Colonic mucosa (tissue), 4 donors: ENCODE results near the gene NACAD. TPM values are rescaled to one million over a fixed set of nuclear protein-coding genes. Genes with fewer than 3 reads are reported as not detected.

Experiments
- DNase-seq: peaks from one replicate; pipeline ENCODE4 v3.0.0-alpha.2; 2020
- H3K27ac ChIP-seq: fragments of 200-600 bp; one replicate; pipeline ENCODE4 v1.8.0; 2021
- H3K27me3 ChIP-seq: fragments of 200-600 bp; one replicate; pipeline ENCODE4 v1.8.0; 2021
- H3K36me3 ChIP-seq: fragments of 200-600 bp; one replicate; pipeline ENCODE4 v1.8.0; 2021
- H3K4me1 ChIP-seq: fragments of 200-600 bp; one replicate; pipeline ENCODE4 v1.8.0; 2021; ENCODE audit warnings: mild to moderate bottlenecking
- H3K4me3 ChIP-seq: fragments of 200-600 bp; one replicate; pipeline ENCODE4 v1.8.0; 2021
- H3K9ac ChIP-seq, 2 donors: one replicate each; pipeline ENCODE4 v1.7.0; 2013; ENCODE audit warnings: control low read depth in 2 of 2, low read depth in 2 of 2, low read length in 2 of 2
- H3K9me3 ChIP-seq: fragments of 200-600 bp; one replicate; pipeline ENCODE4 v1.8.0; 2021
- CTCF ChIP-seq: fragments of 200-600 bp; IDR thresholded peaks from one replicate; pipeline ENCODE4 v1.8.0; 2022; ENCODE audit warnings: antibody characterized with exemption, mild to moderate bottlenecking
- intact Hi-C: fragments of 100-400 bp; cut with DNase I; formaldehyde crosslinking; loops from one replicate; pipeline ENCODE4 v1.14.1; 2022
- total RNA-seq, 2 donors: library from RNA; stranded (reverse); fragmentation: NEBNext Ultra II Directional in 1 of 2; extraction: Animal tissue kit (Norgen Biotek cat#: 25700) in 1 of 2; gene quantifications; one replicate each; pipeline ENCODE4 v1.2.1, GENCODE V29; 2021
- donor health status: healthy.
- donor health status: DM: no; HTN: no; CAD: no.
- donor health status: DM: no; HTN: no; CAD: no.

Gene NACAD
- total RNA-seq, 2 donors from 2014 or later = 1.0 to 3.3 TPM

DNA sequence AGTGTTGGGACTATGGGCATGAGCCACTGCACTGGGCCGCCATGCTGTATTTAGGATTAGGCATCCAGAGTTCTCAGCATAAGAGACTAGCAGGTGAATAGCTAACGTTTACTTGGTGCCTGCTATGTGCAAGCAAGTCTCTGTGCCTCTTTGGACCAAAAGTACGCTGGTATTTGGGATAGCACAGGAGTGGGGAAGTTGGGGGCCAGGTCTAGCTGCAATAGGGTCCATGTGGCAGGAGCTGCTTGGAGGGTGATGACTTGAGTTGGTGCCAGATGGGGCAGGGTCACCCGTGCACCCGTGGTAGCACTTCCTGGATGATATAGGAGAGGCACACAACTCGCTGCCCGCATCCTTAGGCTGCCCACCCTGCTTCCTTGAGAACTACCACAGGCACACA lies 22.4 kb downstream of the NACAD start:
- H3K9me3 ChIP-seq = no peaks in the 10 kb centered on the region
- no peak for DNase-seq
- no peak overlapping the region for H3K9ac ChIP-seq
- no peak overlapping the region for H3K4me3 ChIP-seq
- intact Hi-C loops = no loop called here
- no peak overlapping the region for H3K27ac ChIP-seq
- no peaks in the 10 kb centered on the region for H3K27me3 ChIP-seq
- TF ChIP-seq CTCF = no peak
- no peaks in the 10 kb centered on the region for H3K4me1 ChIP-seq
- no peaks in the 10 kb centered on the region for H3K36me3 ChIP-seq

DNA sequence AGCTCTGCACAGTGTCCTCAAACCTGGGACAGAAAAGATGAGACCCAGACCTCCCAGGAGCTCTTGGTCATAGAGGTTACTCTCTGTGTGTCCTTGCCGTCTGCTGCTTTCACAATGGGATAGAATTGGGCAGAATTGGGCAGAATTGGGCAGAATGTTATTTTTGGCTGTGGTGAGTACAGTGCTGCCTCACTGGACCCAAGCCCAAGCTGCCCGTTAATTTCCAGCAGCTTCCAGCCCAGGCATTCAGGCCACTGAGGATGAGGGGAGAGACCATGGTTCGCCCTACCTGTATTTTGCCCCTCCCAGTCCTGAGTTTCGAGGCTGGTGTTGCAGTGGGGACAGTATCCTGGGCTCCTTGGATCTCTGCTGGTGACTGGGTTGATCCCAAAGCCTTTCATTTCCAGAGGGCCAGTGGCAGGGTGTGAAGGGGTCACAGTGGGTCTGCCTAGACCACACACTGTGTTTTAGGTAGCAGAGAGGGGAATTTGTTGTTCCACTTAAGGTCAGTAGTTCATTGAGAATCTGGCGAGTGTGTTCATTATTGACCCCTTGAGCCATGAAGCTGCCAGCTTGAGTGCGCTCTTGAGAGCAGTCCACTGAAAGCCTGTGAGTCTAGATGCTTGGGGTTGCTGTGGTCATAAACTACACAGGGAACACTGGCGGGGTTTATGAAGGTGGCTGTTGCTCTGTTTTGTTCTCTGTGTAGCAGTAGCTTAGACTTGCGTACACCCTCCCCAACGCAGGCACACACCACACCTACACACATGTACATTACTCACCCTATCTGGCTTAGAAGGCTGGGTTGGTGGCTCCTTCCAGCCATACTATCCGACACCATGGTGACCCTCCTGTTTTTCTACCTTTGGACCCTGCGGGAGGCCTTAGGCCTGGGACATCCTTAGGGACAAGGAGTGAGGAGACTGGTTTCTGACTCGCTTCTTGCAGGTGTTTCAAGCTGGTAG lies 23.5 kb downstream of the NACAD start:
- intact Hi-C loops = no loop called here
- DNase-seq = no peak
- Histone ChIP-seq H3K9me3 (no peaks in the 10 kb centered on the region), H3K9ac (no peak overlapping the region), H3K4me3 (no peak overlapping the region), H3K4me1 (no peaks in the 10 kb centered on the region), H3K27me3 (no peaks in the 10 kb centered on the region), H3K27ac (no peak overlapping the region), H3K36me3 (no peaks in the 10 kb centered on the region)
- no peak for TF ChIP-seq CTCF

GRCh38 chr7:45064047-45064725 lies 24.6 kb downstream of the NACAD start:
- H3K36me3 ChIP-seq = no peaks in the 10 kb centered on the region
- no peak for DNase-seq

DNA sequence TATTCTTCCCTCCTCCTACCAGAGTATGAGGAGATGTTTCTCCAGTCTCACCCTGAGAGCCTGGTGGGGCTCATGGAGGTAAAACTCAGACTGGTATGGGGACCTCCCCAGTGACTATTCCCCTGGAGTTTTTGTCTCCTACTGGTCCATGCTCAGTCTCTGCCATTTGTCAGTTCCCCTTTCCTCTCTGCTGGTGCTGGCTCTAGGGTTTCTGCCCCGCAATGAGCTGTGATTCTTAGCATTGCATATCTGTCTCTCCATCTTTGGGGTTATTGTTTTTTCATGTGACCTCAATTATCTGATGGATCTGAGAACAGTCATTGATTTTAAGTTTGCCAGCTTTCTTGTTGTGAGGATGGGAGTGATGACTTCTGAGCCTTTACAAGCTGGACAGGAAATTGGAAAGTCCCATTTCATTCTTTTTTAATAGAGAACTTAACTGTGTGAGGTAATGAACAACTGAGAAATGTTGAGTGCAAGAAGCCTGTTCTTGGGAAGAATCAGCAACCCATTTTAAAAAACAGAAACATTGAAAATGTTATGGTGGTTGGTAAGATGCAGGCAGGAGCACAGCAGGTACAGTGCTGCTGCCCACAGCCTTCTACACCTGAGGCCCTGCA lies 26.9 kb downstream of the NACAD start:
- TF ChIP-seq CTCF = no peak
- no peak for DNase-seq
- H3K36me3 ChIP-seq = no peaks in the 10 kb centered on the region

More at GRCh38 chr7:45064047-45064725, 24.6 kb downstream of the NACAD start:
- H3K9me3 ChIP-seq = no peaks in the 10 kb centered on the region
- intact Hi-C loops = no loop called here
- H3K9ac ChIP-seq = no peak overlapping the region
- no peaks in the 10 kb centered on the region for H3K4me1 ChIP-seq
- TF ChIP-seq CTCF = no peak
- H3K27me3 ChIP-seq = no peaks in the 10 kb centered on the region
- no peak overlapping the region for H3K4me3 ChIP-seq
- no peak overlapping the region for H3K27ac ChIP-seq

DNA sequence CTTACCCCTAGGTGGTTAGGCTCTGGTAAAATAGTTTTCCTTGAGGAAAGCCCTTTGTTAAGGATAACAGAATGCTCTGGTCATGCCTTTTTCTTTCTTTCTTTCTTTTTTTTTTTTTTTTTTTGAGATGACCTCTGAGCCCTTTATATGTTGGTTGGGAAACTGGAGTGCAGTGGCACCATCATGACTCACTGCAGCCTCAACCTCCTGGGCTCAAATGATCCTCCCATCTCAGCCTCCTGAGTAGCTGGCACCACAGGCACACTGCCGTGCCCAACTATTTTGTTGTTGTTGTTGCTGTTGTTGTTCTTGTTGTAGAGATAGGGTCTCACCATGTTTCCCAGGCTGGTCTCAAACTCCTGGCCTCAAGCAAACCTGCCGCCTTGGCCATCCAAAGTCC lies 27.4 kb downstream of the NACAD start:
- Histone ChIP-seq H3K9ac (no peak overlapping the region), H3K9me3 (no peaks in the 10 kb centered on the region), H3K4me3 (no peak overlapping the region), H3K27ac (no peak overlapping the region), H3K4me1 (no peaks in the 10 kb centered on the region), H3K36me3 (no peaks in the 10 kb centered on the region), H3K27me3 (no peaks in the 10 kb centered on the region)
- DNase-seq = no peak
- intact Hi-C loops = no loop called here
- TF ChIP-seq CTCF = no peak

More for the DNA sequence above, 26.9 kb downstream of the NACAD start:
- Histone ChIP-seq H3K4me3 (no peak overlapping the region), H3K4me1 (no peaks in the 10 kb centered on the region), H3K27ac (no peak overlapping the region), H3K9ac (no peak overlapping the region), H3K27me3 (no peaks in the 10 kb centered on the region), H3K9me3 (no peaks in the 10 kb centered on the region)
- intact Hi-C loops = no loop called here
